SH-SY5Y (cell line): Measurements from ENCODE around the gene POU2F3.

Experiments used
- GATA2 ChIP-seq: IDR thresholded peaks from 2 replicates; pipeline ENCODE4 v1.6.1; 2011; ENCODE audit warnings: mild to moderate bottlenecking, low read depth, low read length
- GATA3 ChIP-seq: IDR thresholded peaks from 2 replicates; pipeline ENCODE4 v1.6.1; 2011; ENCODE audit warnings: low read depth, mild to moderate bottlenecking, low read length, moderate library complexity

DNA sequence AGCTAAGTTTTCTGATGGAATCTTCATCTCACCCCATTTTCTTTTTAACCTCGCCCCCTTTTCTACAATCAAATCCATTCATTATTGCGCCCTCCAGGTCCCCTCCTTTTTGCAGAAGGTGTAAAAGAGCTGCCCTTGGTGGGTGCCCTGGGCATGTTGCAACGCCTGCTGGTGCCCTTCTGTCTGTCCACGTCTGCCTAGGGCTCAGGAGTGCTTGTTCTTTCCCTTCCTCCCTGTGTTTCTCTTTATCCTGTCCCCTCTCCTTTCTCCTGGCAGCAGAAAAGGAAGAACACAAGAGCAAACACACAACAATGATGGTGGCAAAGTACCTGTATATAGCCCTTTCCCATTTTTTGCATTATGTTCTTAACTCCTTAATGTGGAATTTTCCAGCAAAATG is 79.0 kb downstream of the POU2F3 start:
- TF ChIP-seq GATA2 (no peak), GATA3 (no peak)
